Head of caudate nucleus (tissue), 42 donors: ENCODE results near the gene VAMP2.

ENCODE experiments used
- DNase-seq, 42 donors: peaks; one replicate each; pipeline versions ENCODE4 v3.0.0 to v3.0.0-alpha.2; 2020 to 2021; ENCODE audit warnings: mixed read lengths in 7 of 42
- intact Hi-C: fragments of 100-400 bp; cut with DNase I; formaldehyde crosslinking; loops from one replicate; pipeline ENCODE4 v1.15.0; 2022

VAMP2 gene

DNA sequence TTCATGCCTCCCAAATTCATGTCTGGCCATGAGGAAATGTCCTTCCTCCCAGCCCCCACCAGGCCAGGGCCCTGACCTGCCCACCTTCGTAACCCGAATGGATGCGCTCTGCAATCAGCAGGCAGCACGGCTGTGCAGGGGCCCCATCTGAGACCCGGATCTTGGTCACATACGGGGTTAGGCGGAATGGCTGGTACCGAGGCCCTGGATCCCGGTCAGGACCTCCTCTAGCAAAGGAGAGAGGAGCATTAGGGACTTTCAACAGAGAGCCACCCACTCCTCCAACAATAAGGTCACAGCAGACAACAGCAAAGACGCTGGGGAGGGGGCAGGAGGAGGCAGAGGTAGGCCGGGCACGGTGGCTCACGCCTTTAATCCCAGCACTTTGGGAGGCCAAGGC, 14.2 kb downstream of the VAMP2 start:
- DNase-seq: no peak
- intact Hi-C loops: no loop called here

GRCh38 chr17:8147805-8148404, 14.8 kb downstream of the VAMP2 start:
- no peak for DNase-seq
- intact Hi-C loops: no loop called here

DNA sequence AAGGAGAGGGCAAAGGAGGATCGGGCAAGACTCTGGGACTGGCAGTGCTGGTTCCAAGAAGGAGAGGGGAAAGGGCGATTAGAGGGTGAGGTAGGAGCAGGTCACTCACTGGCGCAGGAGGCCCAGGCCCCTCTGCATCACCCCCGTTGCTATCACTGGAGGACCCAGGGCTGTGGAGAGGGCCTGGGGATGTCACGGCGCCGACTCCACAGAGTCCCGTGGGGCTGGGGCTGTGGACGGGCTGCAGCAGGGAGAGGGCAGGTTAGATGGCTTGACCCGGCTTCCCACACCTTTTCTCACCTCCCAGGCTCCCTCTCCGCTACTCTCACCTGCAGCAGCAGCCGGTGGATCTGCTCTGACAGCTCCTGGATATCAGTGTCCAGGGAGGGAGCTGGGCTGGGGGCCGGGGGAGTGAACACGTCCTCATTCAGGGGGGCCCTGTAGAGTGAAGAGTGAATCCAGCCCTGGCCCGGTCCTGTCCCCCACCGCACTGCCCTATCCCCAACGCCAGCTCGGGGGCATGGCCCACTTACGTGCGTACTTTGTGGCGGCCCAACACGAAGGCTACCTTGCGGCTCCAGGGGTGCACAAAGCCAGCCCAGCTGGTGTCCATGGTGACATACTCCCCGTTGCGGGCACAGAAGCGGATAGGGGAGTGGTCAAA, 15.5 kb downstream of the VAMP2 start:
- intact Hi-C loops: no loop called here
- DNase-seq: no peak

DNA sequence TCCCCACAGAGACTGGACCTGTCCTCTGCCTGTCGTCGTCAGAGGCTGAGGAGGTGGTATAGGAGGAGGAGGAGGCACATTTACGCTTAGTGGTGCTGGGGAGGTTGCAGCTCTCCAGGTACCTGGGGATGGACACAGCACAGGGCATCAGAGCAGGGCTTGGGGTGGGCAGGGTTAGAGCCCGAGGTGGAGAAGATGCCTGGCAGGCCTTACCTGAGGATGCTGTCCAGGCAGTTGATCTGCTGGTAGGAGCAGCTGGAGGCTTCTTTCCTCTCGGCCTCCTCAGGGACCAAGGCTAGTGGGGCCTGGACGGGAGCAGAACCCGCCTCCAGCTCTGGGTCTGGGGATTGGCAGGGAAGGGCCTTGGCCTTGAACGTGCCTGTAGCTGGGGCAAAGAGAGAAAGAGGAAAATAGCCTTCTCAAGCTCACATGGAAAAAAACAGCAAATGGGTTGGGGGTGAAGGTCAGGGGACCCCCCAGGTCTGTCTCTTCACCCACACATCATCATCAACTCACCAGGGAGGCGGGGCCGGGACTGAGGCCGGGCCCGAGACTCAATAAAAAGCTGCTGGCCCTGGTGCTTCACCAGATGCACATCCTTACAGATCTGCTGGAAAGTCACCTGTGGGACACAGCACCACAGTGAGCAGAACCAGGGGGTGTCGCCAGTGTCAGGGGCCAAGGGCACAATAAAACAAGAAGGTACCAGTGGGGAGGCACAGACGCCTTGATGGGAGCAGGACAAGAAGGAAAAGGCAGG, 16.2 kb downstream of the VAMP2 start:
- intact Hi-C loops: no loop called here
- no peak for DNase-seq

- intact Hi-C loops: no loop called here
- DNase-seq: no peak
Measured at GRCh38 chr17:8145811-8146210, 16.9 kb downstream of the VAMP2 start.

GRCh38 chr17:8144401-8145231, 18.1 kb downstream of the VAMP2 start:
- intact Hi-C loops: no loop called here

GRCh38 chr17:8143581-8144400, 19.0 kb downstream of the VAMP2 start:
- DNase-seq: no peak
- intact Hi-C loops: no loop called here

More at GRCh38 chr17:8144401-8145231, 18.1 kb downstream of the VAMP2 start:
- DNase-seq: no peak

GRCh38 chr17:8142887-8143580, 19.7 kb downstream of the VAMP2 start:
- DNase-seq: no peak
- intact Hi-C loops: no loop called here

DNA sequence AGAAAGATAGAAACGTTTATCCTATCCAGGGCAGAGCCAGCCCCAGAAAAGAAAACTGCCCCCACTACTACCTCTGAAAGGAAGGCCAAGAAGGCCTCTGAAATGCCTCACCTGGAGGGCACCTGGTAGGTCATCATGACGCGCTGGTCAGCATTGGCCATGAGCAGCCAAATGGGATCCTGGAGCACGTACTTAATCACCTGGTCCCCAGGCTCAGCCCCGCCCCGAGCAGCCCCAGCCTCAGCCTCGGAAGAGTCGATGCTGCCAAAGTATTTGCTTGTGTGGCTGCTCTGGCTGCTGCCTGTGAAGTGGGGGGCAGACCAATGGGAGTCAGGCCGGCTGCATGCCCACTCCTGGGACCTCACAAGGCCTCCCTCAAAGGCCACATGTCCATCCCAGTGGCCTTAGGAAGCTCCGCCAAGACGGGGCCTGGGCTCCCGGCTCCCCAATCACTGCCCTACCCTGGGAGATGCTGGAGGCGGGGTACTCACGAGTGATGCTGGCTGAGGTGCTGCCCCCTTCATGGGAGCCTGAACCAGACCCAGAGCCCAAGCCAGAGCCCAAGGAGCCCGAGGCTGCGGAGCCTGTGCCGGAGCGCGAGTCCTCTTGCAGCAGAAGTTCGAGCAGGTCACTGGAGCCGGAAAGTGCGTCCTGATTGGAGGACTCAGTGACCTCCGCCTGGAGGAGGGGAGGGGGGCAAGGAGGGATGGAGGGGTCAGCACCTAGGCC, 20.4 kb downstream of the VAMP2 start:
- intact Hi-C loops: no loop called here
- DNase-seq: no peak

DNA sequence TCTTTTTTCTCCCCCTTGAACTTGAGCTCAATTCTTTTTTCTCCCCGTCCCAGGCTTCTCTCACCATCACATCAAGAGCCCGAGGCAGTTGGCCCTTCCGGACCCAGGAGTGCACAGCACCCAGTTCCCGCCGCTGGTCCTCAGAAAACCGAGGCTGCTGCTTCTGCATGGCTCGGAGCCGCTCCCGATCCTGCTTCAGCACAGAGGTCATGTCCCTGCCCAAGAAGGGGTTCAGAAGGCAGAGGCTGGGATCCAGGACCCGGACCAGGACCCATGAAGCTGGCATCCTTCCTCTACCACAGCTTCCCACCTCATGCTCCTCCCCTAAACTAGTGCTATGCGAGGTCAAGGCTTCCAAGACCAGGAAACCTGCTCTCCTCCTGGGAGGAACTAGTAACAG, 21.0 kb downstream of the VAMP2 start:
- intact Hi-C loops: no loop called here
- DNase-seq: no peak

DNA sequence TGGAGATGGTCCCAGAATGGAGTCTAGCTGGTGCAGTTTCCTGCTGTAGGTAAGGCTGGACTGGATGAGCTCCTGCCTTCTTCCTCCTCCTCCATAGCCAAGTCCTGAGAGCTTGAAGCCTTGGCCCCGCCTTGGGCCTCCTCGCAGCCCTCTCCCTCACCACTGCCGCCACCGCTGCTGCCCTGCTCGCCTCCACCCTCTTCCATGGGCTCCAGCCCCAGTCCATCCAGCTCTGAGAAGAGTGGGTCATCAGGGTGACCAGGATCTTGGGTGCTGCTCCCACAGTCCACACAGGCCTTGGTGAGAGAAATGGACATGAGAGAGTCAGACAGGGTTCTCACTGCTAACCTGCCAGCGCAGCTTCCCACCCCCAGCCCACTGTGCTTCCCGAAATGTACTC, 21.7 kb downstream of the VAMP2 start:
- peak in 1 of 42 donors; percentile 1 for DNase-seq
- intact Hi-C loops: no loop called here

GRCh38 chr17:8140065-8141029, 22.4 kb downstream of the VAMP2 start:
- DNase-seq: peak in 1 of 42 donors; percentile 1
- intact Hi-C loops: no loop called here

DNA sequence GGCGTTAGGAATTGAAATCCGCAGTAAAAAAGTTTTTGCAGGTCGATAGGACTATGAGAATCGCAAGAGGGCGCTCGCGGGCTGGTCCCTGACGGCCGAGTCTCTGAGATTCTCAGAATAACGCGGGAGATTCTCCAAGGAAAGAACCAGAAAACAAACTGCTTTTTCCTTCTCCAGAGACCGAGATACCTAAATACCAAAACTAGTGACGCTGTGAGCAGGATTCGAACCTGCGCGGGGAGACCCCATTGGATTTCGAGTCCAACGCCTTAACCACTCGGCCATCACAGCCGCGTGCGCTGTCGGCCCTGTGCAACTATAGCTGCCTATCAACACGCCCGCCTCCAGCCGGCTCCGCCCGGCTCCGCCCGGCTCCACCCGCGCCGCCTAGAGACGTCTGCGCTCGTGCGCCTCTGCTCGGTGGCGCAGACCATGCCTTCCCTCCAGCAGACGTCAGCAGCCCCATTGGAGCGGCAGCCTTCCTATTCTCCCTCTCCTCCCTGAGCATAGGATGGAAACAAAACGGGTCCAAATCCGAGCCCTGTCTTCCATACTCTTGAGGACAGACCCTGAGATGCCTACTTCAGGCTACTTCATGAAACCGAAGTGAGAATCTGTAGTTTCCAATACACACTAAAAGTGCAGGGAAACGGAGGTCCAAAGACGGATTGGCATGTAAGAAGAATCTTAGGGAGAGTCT, 23.9 kb downstream of the VAMP2 start:
- DNase-seq: peak; percentile 84 to 97 (median 92)
- intact Hi-C loops: no loop called here

DNA sequence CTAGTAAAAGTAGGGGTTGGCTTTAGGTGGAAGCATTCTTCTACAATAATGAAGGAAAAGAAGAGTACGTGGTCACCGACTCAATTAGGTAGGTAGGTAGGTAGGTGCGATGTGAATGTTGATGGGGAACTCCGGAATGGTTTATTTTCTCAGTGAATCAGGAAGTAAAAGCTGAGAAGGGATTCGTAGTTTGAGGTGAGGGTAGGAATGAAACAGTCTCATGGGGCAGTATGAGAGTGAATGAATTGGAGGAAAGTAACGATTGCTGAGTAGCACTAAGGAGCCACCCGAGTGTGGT, 24.4 kb downstream of the VAMP2 start:
- DNase-seq: no peak
- intact Hi-C loops: no loop called here

- intact Hi-C loops: no loop called here
- no peak for DNase-seq
Measured at GRCh38 chr17:8137645-8138373, 24.9 kb downstream of the VAMP2 start.
